Measurements from ENCODE around the gene IL6ST.
"Not testable (repeated sequence)": the region's sequence is repeated elsewhere in the genome, so short reads cannot be mapped to it uniquely, and the experiment has no call there.

The IL6ST gene

DNA sequence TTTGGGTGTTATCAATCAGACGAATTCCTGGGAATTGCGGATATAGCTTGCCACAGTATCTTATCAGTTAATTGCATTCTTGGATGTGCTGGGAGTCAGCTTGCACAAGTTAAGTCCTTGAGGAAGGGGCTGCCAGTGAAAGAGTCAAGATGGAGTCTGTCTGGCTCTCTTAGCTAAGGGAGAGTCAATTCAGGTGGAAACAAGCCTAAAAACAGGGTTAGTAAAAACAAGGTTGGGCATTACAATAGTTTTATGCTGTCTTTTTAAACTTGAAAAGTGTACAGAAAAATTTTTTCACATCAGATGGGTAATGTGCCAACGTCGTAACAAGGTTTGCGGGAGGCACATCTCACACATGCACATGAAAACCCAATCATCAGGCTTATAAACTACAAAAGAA is 5.5 kb upstream of the IL6ST start:
- not testable (repeated sequence) for H3K27ac ChIP-seq (ENCODE audit: low read depth, low read length); H3K27me3 ChIP-seq (ENCODE audit: control insufficient read depth, insufficient read depth, low read length); H3K4me3 ChIP-seq (ENCODE audit: low read length); H3K9ac ChIP-seq (ENCODE audit: low read length); H3K36me3 ChIP-seq (ENCODE audit: control insufficient read depth, insufficient read depth, low read length); H3K4me1 ChIP-seq (ENCODE audit: control insufficient read depth, insufficient read depth, low read length)

DNA sequence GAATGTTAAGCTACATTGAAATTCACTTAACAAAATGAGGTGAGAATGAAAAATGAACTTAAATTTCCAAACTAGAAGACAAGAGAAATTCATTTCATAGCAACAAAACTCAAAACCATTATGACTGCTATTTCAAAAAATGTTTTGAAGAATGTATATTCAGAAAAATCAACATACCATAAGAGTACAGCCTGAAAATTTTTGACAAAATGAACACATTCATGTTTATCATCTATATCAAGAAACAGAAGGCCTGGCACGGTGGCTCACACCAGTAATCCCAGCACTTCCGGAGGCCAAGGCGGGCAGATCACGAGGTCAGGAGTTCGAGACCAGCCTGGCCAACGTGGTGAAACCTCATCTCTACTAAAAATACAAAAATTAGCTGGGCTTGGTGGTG is 4.2 kb upstream of the IL6ST start:
- no peaks in the 10 kb centered on the region for H3K27me3 ChIP-seq (ENCODE audit: control insufficient read depth, insufficient read depth, low read length)
- no peak overlapping the region for H3K9ac ChIP-seq (ENCODE audit: low read length)
- H3K36me3 ChIP-seq (ENCODE audit: control insufficient read depth, insufficient read depth, low read length) = no peaks in the 10 kb centered on the region
- peaks cover 5% of the 10 kb centered on the region for H3K4me1 ChIP-seq (ENCODE audit: control insufficient read depth, insufficient read depth, low read length)
- H3K4me3 ChIP-seq (ENCODE audit: low read length) = no peak overlapping the region
- no peak overlapping the region for H3K27ac ChIP-seq (ENCODE audit: low read depth, low read length)

GRCh38 chr5:55997742-55998351 is 3.1 kb upstream of the IL6ST start:
- Histone ChIP-seq H3K4me3 (ENCODE audit: low read length) (no peak overlapping the region), H3K27me3 (ENCODE audit: control insufficient read depth, insufficient read depth, low read length) (no peaks in the 10 kb centered on the region), H3K4me1 (ENCODE audit: control insufficient read depth, insufficient read depth, low read length) (peaks cover 5% of the 10 kb centered on the region), H3K27ac (ENCODE audit: low read depth, low read length) (no peak overlapping the region), H3K9ac (ENCODE audit: low read length) (no peak overlapping the region), H3K36me3 (ENCODE audit: control insufficient read depth, insufficient read depth, low read length) (no peaks in the 10 kb centered on the region)

DNA sequence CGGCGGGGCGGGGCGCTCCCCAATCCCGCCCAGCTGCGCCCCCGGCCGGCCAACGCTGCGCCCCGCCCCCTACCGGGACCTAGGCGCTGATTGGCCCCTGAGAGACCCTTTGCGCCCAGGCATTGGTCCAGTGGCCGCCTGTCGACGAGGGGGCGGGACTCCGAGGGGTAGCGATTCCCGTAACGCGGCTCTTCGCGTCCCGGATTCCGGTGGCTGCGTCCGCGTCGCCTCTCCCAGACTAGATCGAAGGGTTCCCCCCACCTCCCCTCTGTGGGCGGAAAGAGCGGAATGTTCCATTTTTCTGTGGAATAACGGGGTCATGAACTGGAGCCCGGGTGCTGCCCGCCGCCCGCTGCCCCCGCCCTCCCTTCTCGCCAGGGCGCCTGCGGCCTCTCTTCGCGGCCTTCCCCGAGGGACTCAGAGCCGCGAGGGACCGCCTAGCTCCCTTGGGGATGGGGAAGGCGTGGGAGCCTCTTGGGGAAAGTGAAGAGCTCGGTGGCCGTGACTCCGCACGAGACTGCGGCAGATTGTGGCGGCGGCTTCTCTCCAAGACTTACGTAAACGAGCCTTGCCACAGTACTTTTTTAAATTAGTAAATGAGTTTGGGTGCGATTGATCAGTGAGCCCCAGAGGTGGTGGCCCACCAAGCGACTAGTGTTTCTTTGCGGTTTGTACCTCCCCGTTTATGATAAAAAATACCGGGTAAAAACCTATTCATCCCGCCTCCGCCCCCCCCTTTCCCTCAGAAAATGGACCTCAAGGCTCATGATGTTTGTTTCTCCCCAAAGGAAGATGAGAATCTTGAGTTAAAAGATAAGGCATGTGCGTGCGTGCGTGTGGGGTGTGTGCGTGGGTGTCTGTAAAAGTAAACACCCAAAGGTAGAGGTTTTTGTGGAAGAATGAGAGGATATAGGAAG is 493 bp upstream of the IL6ST start:
- Histone ChIP-seq H3K4me3 (ENCODE audit: low read length) (peak overlapping the region; percentile 98), H3K27me3 (ENCODE audit: control insufficient read depth, insufficient read depth, low read length) (no peaks in the 10 kb centered on the region), H3K36me3 (ENCODE audit: control insufficient read depth, insufficient read depth, low read length) (no peaks in the 10 kb centered on the region), H3K27ac (ENCODE audit: low read depth, low read length) (peak overlapping the region; percentile 99), H3K4me1 (ENCODE audit: control insufficient read depth, insufficient read depth, low read length) (peaks cover 8% of the 10 kb centered on the region), H3K9ac (ENCODE audit: low read length) (peak overlapping the region; percentile 54)

GRCh38 chr5:55993731-55994494 is 850 bp downstream of the IL6ST start:
- Histone ChIP-seq H3K27me3 (ENCODE audit: control insufficient read depth, insufficient read depth, low read length) (no peaks in the 10 kb centered on the region), H3K4me3 (ENCODE audit: low read length) (peak overlapping the region; percentile 98), H3K27ac (ENCODE audit: low read depth, low read length) (peak overlapping the region; percentile 99), H3K9ac (ENCODE audit: low read length) (peak overlapping the region; percentile 100), H3K4me1 (ENCODE audit: control insufficient read depth, insufficient read depth, low read length) (peaks cover 8% of the 10 kb centered on the region), H3K36me3 (ENCODE audit: control insufficient read depth, insufficient read depth, low read length) (no peaks in the 10 kb centered on the region)

DNA sequence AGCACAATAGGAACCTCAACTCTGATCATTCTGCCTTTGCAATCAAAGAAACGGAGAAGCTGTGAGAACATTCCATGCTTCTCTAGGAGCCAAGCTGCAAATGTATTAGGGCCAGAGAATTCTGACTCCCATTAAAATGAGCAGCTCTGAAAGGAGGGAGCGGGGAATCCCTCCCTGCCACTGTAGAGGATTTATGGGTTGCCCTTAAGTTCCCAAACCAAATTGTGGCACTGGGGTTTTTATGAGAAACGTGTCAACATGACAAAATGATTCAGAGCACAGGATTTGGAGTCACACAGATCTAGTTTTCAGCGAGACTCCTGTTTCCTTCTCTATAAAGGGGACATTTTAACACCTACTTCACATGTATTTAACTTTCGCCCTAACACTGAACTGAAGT is 1.8 kb downstream of the IL6ST start:
- Histone ChIP-seq H3K27me3 (ENCODE audit: control insufficient read depth, insufficient read depth, low read length) (no peaks in the 10 kb centered on the region), H3K27ac (ENCODE audit: low read depth, low read length) (peak overlapping the region; percentile 99), H3K36me3 (ENCODE audit: control insufficient read depth, insufficient read depth, low read length) (no peaks in the 10 kb centered on the region), H3K9ac (ENCODE audit: low read length) (no peak overlapping the region), H3K4me1 (ENCODE audit: control insufficient read depth, insufficient read depth, low read length) (peaks cover 8% of the 10 kb centered on the region), H3K4me3 (ENCODE audit: low read length) (peak overlapping the region; percentile 98)

DNA sequence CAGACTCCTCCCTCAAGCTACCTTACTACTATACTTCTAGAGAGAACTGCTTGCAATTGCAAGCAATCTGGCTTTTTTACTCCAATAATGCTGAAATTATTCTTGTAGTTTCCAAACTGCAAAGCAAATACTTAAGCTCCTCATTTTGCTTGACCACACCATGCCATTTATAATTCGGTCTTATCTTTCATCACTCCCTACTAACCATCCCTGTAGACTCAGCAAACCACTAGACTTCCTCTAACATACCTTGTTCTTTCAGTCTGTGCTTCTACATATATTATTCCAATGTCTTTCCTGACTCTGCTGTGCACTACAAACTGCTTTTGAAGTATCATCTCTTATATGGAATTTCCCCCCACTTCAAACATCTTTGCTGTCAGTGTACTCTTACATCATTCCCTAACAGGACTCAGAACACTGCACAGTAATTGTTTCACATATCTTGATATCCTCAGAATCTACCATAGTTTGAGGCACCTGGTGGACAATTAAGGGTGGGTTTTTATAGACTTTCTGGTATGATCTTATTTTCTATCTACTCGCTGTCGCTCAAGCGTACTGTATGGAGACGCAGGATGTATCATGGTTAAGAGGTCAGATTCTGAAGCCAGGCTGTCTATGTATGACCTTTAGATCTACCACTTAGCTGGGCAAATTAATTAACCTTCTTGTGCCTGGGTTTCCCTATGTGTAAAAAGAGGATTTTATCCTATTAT is 2.8 kb downstream of the IL6ST start:
- no peaks in the 10 kb centered on the region for H3K27me3 ChIP-seq (ENCODE audit: control insufficient read depth, insufficient read depth, low read length)
- no peaks in the 10 kb centered on the region for H3K36me3 ChIP-seq (ENCODE audit: control insufficient read depth, insufficient read depth, low read length)
- H3K9ac ChIP-seq (ENCODE audit: low read length) = no peak overlapping the region
- peaks cover 8% of the 10 kb centered on the region for H3K4me1 ChIP-seq (ENCODE audit: control insufficient read depth, insufficient read depth, low read length)
- H3K27ac ChIP-seq (ENCODE audit: low read depth, low read length) = peak overlapping the region; percentile 6
- H3K4me3 ChIP-seq (ENCODE audit: low read length) = peak overlapping the region; percentile 98

DNA sequence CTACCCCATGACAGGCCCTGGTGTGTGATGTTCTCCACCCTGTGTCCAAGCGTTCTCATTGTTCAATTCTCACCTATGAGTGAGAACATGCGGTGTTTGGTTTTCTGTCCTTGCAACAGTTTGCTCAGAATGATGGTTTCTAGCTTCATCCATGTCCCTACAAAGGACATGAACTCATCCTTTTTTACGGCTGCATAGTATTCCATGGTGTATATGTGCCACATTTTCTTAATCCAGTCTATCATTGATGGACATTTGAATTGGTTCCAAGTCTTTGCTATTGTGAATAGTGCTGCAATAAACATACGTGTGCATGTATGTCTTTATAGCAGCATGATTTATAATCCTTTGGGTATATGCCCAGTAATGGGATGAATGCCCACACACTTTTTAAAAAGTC is 3.9 kb downstream of the IL6ST start:
- not testable (repeated sequence) for H3K27me3 ChIP-seq (ENCODE audit: control insufficient read depth, insufficient read depth, low read length); H3K36me3 ChIP-seq (ENCODE audit: control insufficient read depth, insufficient read depth, low read length); H3K4me3 ChIP-seq (ENCODE audit: low read length); H3K4me1 ChIP-seq (ENCODE audit: control insufficient read depth, insufficient read depth, low read length); H3K27ac ChIP-seq (ENCODE audit: low read depth, low read length); H3K9ac ChIP-seq (ENCODE audit: low read length)

GRCh38 chr5:55989860-55990259 is 4.9 kb downstream of the IL6ST start:
- Histone ChIP-seq H3K27ac (ENCODE audit: low read depth, low read length) (no peak overlapping the region), H3K36me3 (ENCODE audit: control insufficient read depth, insufficient read depth, low read length) (no peaks in the 10 kb centered on the region), H3K9ac (ENCODE audit: low read length) (no peak overlapping the region), H3K4me3 (ENCODE audit: low read length) (no peak overlapping the region), H3K27me3 (ENCODE audit: control insufficient read depth, insufficient read depth, low read length) (no peaks in the 10 kb centered on the region), H3K4me1 (ENCODE audit: control insufficient read depth, insufficient read depth, low read length) (peaks cover 3% of the 10 kb centered on the region)

- Histone ChIP-seq H3K4me3 (ENCODE audit: low read length) (no peak overlapping the region), H3K9ac (ENCODE audit: low read length) (no peak overlapping the region), H3K27ac (ENCODE audit: low read depth, low read length) (no peak overlapping the region), H3K36me3 (ENCODE audit: control insufficient read depth, insufficient read depth, low read length) (no peaks in the 10 kb centered on the region), H3K4me1 (ENCODE audit: control insufficient read depth, insufficient read depth, low read length) (peaks cover 6% of the 10 kb centered on the region), H3K27me3 (ENCODE audit: control insufficient read depth, insufficient read depth, low read length) (no peaks in the 10 kb centered on the region)
These were observed 5.7 kb downstream of the IL6ST start for GRCh38 chr5:55988979-55989638.

DNA sequence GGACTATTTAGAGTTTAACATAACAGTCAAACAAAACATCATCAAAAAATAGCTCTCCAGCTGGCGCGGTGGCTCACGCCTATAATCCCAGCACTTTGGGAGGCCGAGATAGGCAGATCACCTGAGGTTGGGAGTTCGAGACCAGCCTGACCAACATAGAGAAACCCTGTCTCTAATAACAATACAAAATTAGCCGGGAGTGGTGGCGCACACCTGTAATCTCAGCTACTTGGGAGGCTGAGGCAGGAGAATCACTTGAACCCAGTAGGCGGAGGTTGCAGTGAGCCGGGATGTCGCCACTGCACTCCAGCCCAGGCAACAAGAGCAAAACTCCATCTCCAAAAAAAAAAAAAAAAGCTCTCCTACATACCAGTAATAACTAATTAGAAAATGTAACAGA is 6.3 kb downstream of the IL6ST start:
- H3K4me1 ChIP-seq (ENCODE audit: control insufficient read depth, insufficient read depth, low read length); H3K4me3 ChIP-seq (ENCODE audit: low read length); H3K36me3 ChIP-seq (ENCODE audit: control insufficient read depth, insufficient read depth, low read length); H3K27ac ChIP-seq (ENCODE audit: low read depth, low read length); H3K9ac ChIP-seq (ENCODE audit: low read length); H3K27me3 ChIP-seq (ENCODE audit: control insufficient read depth, insufficient read depth, low read length): not testable (repeated sequence)
